Fibroblast of the aortic adventitia (primary cell): Measurements from ENCODE around the gene HARBI1. TPM values are rescaled to one million over a fixed set of nuclear protein-coding genes. Genes with fewer than 3 reads are reported as not detected.

Experiments used
- DNase-seq: peaks from one replicate; pipeline ENCODE4 v3.0.0-alpha.2; 2010; ENCODE audit warnings: low read depth
- H3K4me3 ChIP-seq: 2 replicates; pipeline ENCODE4 v1.5.1; 2011; ENCODE audit warnings: low read depth, mild to moderate bottlenecking, control low read depth, low read length, moderate library complexity
- CTCF ChIP-seq: IDR thresholded peaks from 2 replicates; pipeline ENCODE4 v1.5.1; 2011; ENCODE audit warnings: mild to moderate bottlenecking, low read length, control low read depth, inconsistent platforms; ENCODE audit not compliant: insufficient read depth
- total RNA-seq: library from RNA; depleted of rRNA; stranded (reverse); fragments of >200 nt; gene quantifications from 2 replicates; pipeline ENCODE4 v1.2.3, GENCODE V29; 2012; ENCODE audit warnings: low replicate concordance

HARBI1 gene
- total RNA-seq, 1 donor = 4.5 TPM

- TF ChIP-seq CTCF = no peak
- DNase-seq = no peak
- no peak overlapping the region for H3K4me3 ChIP-seq
Observed at GRCh38 chr11:46661836-46662235, 44.8 kb upstream of the HARBI1 start.

DNA sequence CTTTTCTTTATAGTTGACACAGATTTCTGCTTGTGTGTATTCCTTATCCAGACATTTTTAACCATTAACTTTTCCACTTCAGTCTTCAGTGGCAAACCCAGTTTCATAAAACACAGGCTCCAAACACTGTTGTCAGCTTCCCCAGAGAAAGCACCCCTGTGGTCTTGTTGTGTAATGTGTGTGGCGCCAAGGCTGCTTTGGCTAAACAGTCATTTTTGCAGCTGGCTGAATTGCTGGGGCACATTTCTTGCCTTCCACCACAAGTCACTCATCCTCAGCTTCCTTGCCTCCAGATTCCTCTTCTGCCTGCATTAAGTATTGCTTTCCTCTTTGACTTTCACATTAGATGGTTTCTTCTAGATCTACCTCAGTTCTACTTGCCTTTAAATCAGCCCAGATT, 42.9 kb upstream of the HARBI1 start:
- DNase-seq = peak; percentile 62
- no peak for TF ChIP-seq CTCF
- no peak overlapping the region for H3K4me3 ChIP-seq

- TF ChIP-seq CTCF = no peak
- peak; percentile 89 for DNase-seq
- no peak overlapping the region for H3K4me3 ChIP-seq
Observed at GRCh38 chr11:46658259-46658658, 41.2 kb upstream of the HARBI1 start.

DNA sequence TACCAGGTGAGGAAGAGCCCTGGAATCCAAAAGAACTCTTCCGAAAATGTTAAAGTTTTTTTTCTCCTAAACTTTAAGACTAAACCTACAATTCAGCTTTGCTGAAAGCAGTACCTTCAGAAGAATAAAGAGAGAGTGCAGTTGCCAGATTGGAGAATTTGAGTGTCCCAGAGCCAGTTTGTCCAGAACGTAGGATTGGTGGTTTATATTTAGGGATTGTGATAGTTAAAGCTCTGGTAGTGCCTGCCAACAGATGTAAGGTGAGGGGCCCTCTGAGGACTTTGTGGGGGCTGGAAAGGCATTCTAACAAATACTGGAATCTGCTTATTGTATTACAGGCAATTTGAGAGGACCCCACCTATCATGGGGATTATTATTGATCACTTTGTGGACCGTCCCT, 40.2 kb upstream of the HARBI1 start:
- DNase-seq = no peak
- no peak for TF ChIP-seq CTCF
- no peak overlapping the region for H3K4me3 ChIP-seq

DNA sequence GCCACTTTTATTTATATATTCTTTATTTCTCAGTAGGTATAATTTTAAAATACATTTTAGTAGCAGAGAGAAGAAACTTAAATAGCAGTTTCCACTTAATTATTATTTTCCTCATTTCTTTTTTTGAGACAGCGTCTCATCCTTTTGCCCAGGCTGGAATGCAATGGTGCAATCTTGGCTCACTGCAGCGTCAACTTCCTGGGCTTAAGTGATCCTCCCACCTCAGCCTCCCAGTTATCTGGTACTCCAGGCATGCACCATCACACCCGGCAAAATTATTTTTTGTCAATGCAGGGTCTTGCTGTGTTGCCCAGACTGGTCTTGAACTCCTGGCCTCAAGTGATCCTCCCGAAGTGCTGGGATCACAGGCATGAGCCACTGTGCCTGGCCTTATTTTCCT, 38.6 kb upstream of the HARBI1 start:
- TF ChIP-seq CTCF = no peak
- H3K4me3 ChIP-seq = no peak overlapping the region
- no peak for DNase-seq

- no peak for TF ChIP-seq CTCF
- H3K4me3 ChIP-seq = no peak overlapping the region
- DNase-seq = peak; percentile 99
Observed at GRCh38 chr11:46649180-46649738, 32.2 kb upstream of the HARBI1 start.

DNA sequence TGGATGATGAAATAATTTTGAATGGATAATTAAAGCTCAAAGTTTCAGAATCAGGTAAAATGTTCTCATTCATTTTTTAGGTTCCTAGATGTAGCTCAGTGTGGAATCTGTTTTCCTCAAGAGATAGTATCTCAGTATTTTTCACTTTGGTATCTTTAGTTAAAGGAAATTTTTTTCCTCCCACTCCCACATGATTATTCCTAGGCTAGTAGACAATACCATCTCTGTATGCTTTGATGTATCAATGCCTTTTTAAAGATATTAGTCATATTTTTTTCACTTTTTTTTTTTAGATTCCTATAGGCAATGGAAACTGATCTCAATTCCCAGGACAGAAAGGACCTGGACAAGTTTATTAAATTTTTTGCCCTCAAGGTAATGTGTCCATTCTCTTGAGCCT, 27.0 kb upstream of the HARBI1 start:
- H3K4me3 ChIP-seq = no peak overlapping the region
- no peak for DNase-seq
- no peak for TF ChIP-seq CTCF
